GM19328 (cell line): ENCODE results near the gene HCFC1.
A peak's percentile ranks its signal among the peaks of the same experiment; 100 is the strongest.

Source experiments
- ATAC-seq: cut with Tn5 transposase; IDR thresholded peaks from one replicate; pipeline ENCODE4 v1.9.1; 2021; ENCODE audit warnings: mild to moderate bottlenecking, moderate library complexity; ENCODE audit not compliant: unreplicated experiment

HCFC1 gene

GRCh38 chrX:153944140-153944799 is 27.3 kb downstream of the HCFC1 start, which contains the start of gene RENBP:
TSS of gene RENBP (minus strand) at chrX:153944643. CDS start at chrX:153944610, 33 bp downstream.
- no peak for ATAC-seq

GRCh38 chrX:153941336-153942252 is 30.0 kb downstream of the HCFC1 start:
- no peak for ATAC-seq

- no peak for ATAC-seq
These were observed 32.0 kb downstream of the HCFC1 start for GRCh38 chrX:153939573-153939972.

GRCh38 chrX:153938226-153938786 is 33.3 kb downstream of the HCFC1 start:
- ATAC-seq: no peak

- ATAC-seq: no peak
These were observed 34.6 kb downstream of the HCFC1 start for GRCh38 chrX:153937056-153937455.

GRCh38 chrX:153935326-153935851 is 36.2 kb downstream of the HCFC1 start:
- ATAC-seq: no peak

- peak; percentile 93 for ATAC-seq
These were observed 36.8 kb downstream of the HCFC1 start, which contains the start of gene NAA10 for GRCh38 chrX:153934762-153935325. TSS of gene NAA10 (minus strand) at chrX:153935037. CDS start at chrX:153934904, 133 bp downstream.

- ATAC-seq: peak; percentile 19
These were observed 37.4 kb downstream of the HCFC1 start for GRCh38 chrX:153934148-153934761.

GRCh38 chrX:153933748-153934147 is 37.9 kb downstream of the HCFC1 start:
- no peak for ATAC-seq

GRCh38 chrX:153932220-153932915 is 39.2 kb downstream of the HCFC1 start:
- no peak for ATAC-seq

- no peak for ATAC-seq
These were observed 39.9 kb downstream of the HCFC1 start for GRCh38 chrX:153931748-153932147.

- no peak for ATAC-seq
These were observed 40.5 kb downstream of the HCFC1 start for GRCh38 chrX:153931151-153931550.

- no peak for ATAC-seq
These were observed 41.4 kb downstream of the HCFC1 start for GRCh38 chrX:153930011-153930910.

- ATAC-seq: no peak
These were observed 42.0 kb downstream of the HCFC1 start for GRCh38 chrX:153929576-153929975.

- no peak for ATAC-seq
These were observed 42.8 kb downstream of the HCFC1 start for GRCh38 chrX:153928846-153929245.

- peak; percentile 70 for ATAC-seq
These were observed 43.5 kb downstream of the HCFC1 start for GRCh38 chrX:153927922-153928760.

- ATAC-seq: no peak
These were observed 44.0 kb downstream of the HCFC1 start for GRCh38 chrX:153927672-153927921.
